Measurements from ENCODE around the gene ADNP. TPM values are rescaled to one million over a fixed set of nuclear protein-coding genes. Genes with fewer than 3 reads are reported as not detected.
A peak's percentile ranks its signal among the peaks of the same experiment; 100 is the strongest.

Gene ADNP
- total RNA-seq, 1 experiment from 2014 or later: 47.8 TPM

DNA sequence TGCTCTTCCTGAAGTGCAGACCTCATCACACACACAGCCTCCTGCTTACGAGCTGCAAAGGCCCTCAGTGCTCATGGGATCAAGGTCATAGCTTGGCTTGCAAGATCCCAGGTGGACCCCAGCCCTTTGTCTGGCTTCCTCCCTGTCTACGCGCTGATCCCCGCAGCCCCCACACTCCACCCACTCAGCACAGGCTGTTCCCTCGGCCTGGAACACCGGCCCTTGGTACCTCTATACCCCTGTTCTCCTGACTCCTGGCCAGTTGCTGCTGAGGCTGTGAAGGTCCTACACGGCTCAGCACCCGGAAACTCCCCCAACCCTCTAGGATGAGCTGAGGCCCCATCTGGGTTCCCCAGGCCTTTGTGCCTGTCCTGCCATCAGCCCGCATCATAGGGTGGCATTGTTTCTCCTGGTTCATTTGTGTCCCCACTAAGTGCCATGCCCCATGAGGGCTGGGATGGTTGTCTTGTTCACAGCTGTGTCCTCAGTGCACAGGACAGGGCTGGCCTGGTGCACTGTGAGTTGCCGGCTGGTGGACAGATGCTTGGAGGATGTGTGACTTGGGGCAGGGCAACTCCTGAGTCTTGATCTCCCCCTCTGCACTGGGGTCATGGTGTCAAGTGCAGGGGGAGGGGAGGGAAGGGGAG is 57.0 kb downstream of the ADNP start:
- no peak for DNase-seq (ENCODE audit: low read depth)

DNA sequence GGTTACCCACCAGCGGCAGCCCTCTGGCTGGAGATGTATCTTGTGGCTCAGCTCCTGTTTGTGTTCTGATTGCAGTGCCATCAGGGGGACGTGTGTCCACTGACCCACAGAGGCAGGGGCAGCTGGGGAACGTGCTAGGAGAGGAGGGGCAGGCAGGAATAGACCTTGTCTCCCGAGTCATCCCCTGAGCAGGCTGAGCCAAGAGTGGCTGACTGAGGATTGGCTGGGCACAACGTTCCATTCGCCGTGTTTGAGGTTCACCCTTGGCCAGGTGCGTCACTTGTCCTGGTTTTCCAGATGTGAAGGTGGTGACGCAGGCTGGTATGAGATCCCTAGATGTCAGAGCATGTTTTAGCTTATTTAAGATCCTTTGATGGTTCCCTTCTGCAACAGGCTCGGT is 57.7 kb downstream of the ADNP start:
- no peak for DNase-seq (ENCODE audit: low read depth)

DNA sequence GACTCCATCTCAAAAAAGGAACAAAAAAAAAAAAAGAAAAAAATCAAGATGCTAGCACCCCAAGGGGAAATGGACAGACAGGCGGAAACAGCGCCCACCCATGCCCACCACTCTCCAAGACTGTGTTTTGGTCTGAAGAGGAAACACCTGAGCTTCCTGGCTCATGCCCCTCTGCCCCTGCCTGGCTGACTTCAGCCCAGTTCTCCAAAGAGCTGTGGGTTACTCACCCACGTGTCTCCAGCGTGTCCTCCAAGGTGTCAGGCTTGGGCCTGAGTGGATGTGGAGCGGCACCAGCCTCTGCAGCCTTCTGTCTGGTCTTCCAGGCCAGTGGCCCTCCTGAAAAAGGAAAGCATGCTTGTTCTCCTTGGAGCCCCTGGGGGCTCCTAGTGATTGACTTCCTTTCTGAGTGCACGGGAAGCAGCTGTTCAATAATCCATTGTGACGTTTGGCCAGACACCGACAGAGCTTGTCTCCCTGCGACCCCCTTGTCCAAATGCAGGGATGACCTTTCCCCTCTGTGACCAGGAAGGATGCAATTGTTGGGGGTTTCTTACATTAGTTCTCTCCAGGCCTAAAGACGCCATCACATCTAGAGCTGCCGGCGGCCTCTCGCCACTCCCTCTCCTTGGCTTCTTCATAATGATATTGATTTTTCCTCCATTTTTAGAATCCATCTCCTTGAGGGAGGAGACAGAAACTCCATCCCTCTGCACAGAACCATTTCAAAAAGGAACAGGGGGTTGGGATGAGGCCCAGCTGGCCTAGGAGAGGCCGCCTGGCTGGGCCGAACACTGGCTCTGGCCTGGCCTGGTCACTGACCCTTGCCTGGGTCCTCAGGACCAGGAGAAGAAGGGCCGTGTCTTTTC is 58.4 kb downstream of the ADNP start:
- no peak for DNase-seq (ENCODE audit: low read depth)

DNA sequence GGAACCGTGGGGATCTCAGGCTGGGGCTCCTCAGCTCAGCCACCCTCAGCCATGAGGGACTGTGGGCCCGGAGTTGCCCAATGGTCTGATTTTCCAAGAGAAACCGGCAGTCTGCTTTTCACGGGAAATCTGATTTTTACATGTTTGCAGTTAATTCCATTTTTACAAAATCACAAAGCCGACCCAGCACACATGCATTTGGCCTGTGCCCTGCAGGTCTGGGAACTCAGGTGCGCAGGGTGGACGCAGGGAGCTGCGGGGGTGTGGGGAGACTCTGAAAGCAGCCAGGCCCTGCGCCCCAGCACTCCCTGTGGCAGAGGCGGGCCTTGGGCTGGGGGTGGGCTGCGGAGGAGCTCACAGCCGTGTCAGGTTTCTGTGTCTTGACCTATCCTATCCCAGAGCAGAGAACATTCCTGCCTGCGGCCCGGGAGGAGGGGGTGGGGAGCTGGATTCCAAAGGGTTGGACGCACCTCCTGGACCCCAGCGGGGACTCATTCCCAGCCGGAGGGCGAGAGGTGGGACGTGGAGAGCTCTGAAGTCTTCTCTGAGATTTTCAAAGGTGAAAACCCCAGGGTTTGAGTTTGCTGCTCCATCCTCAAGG is 60.6 kb downstream of the ADNP start:
- DNase-seq (ENCODE audit: low read depth): no peak

DNA sequence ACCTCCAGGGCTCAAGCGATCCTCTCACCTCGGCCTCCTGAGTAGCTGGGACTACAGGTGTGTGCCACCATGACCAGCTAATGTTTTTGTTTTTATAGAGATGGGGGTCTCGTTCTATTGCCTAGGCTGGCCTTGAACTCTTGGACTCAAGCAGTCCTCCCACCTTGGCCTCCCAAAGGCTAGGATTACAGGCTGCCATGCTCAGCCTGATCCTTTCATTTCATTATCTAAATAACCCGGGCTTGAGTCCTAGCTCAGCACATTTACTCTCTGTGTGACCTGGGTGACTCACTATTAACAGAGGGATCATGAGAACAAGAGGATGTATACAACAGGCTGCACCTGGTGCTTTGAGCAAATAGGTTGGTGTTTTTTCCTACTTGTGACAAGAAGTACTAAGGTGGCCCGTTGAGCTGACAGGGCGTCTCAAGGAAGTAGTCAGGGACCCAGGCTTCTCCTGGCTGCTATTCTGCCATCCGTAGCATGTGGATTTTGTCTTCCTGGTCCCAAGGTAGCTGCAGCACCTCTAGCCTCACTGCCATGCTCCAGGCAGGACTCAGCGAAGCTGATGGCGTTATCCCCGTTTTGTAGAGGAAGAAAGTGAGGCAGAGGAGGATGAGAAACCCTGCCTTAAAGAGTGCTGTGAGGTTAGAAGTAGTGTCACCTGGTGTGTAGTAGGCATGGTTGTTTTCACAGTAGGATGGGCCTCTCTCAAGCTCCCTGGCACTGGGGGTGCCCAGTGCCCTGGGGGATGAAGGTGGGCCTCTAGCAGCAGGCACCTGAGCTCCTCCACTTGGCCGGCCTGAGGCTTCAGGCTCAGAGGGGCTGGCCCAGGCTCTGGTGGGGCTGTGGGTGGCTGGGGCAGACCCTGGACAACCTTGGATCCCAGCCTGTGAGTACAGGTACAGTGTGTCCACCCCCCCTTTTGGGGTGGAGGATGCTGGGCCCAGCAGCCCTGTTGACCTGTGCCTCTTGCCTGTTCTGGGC is 62.4 kb downstream of the ADNP start:
- peak; percentile 58 for DNase-seq (ENCODE audit: low read depth)

DNA sequence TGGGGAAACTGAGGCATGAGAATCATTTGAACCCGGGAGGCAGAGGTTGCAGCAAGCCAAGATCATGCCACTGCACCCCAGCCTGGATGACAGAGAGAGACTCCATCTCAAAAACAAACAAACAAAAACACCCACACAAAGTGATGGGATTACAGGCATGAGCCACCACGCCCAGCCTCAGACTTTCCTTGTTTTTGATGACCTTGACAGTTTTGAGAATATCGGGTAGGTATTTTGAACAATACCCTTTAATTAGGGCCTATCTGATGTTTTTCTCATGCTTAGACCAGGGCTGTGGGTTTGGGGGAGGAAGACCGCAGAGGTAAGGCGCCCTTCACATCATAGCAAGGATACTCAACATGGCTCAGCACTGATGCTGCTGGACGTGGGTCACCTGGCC is 63.4 kb downstream of the ADNP start:
- no peak for DNase-seq (ENCODE audit: low read depth)

DNA sequence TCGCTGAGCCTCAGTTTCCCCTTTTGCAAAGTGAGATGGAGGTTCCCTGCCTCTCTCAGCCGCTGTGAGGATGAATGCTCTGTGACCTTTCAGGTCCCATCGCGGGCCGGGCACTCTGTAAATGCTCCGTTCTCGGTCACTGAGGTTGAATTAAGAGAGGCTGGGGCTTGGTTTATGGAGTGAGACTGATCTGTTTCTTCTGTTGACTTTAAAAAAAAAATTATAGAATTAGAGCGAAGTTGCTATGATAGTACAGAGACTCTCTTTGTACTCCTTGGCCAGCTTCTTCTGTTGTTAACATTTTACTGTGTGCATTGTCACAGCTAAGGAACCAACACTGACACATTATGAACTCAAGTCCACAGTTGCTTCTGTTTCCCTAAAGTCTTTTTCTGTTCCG is 64.4 kb downstream of the ADNP start:
- DNase-seq (ENCODE audit: low read depth): no peak

DNA sequence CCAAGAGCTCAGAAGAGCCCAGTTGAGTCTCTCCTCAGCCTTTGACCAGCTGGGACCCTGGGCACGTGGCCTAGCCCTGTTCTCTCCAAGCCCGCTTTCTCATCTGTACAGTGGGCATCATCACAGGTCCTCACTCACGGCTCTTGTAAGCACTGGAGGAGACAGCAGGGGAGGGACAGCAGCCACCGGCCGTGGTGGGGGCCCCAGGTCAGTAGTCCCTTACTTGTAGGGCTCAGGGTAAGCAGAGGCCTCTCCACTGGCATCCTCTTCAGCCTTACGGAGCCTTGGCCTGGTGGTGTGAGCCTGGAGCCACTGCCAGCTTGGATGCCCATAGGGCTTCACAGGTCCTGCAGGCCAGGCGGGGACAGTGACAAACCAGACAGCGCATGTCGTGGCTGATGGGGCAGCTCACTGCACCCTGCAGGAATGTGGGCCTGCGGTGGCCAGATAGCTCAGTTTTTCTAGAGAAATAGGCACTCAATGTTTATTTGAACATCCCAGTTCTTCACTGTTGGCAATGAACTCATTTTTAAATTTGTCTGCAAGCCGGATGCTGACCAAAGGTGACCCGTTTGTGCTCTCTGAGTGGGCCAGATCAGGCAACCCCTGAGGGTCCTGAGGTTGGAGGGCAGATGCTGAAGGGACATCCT is 65.1 kb downstream of the ADNP start:
- no peak for DNase-seq (ENCODE audit: low read depth)

DNA sequence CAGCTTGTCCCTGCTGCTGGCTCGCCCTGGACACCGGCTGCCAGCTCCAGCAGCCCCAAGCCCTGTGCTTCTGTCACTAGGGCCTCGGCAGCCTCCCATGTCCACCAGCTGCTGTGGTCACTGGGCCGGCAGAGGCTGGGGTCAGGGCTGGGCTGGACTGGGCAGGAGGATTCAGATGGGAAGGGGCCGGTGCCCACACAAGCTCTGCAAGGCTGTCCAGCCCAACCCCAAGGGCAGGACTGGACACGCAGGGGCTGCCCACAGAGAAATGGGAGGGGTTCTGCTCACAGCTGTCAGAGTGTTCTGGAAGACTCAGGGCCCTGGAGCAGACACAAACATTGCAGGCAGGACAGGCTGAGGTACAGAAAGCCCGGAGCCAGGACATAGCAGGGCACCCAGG is 65.6 kb downstream of the ADNP start:
- no peak for DNase-seq (ENCODE audit: low read depth)

DNA sequence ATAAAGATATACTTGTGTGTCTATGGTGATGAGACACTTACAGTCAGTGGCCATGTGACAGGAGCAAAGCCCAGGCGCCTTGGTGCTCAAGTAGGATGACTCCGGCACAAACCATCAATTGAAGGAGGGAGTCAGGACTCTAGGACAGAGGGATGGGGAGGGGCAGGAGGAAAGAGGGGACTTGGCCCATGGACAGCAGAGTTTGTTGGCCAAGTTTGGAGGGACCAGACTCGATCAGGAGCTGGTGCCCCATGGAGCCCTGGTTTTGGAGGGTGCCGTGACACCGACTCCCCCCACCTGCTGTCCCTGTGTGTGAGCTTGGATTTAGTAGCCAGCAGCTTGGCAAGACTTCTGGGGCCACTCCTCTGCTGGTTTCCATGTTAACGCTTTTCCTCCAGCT is 66.1 kb downstream of the ADNP start:
- no peak for DNase-seq (ENCODE audit: low read depth)

DNA sequence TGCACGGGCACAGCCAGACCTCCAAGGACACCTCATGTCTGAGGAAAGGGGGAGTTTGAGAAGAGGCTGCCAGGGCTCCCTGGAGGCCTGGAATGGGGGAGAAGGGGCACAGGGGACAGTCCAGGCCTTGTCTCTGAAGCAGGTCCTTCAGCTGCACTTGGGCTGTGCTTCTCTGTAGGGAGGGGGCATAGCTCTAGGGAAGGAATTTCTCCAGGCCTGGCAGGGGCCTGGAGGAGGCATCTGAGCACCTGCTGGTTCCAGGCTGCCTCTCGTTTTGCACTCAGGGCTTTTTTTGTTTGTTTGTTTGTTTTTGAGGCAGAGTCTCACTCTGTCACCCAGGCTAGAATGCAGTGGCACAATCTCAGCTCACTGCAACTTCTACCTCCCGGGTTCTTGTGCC is 68.7 kb downstream of the ADNP start:
- no peak for DNase-seq (ENCODE audit: low read depth)

DNA sequence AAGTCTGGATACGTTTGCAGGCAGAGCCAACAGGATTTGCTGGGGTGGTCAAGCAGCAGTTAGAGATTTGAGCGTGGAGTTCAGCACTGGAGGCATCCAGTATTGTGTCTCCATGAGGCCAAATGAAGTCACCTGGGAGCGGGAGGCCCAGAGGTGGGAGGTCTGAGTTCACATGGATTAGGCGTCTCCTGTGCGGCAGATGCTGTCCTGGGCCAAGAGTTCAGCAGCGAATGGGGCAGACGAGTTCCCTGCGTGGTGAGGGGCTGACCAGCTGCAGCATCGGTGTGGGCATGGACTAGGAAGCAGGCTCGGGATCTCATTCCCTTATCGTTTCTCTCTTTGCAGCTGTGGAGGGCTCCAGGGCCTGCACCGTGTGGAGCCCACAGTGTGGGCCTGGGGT is 70.2 kb downstream of the ADNP start:
- no peak for DNase-seq (ENCODE audit: low read depth)

DNA sequence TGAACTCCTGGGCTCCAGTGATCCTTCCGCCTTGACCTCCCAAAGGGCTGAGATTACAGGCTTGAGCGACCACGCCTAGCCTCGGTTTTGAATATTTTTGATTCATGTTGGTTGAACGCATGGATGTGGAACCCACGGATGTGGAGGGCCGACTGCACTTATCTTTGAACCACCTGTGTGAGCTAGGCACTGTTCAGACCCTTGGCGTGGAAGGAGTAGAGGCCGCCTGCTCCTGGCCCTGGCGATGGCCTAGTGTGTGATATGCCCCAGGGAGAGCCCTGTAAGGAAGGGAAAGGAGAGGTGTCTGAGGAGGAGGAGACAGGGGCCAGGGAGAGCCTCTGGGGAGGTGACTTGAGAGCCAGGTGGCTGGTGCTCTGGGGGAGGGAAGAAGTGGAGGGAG is 72.1 kb downstream of the ADNP start:
- no peak for DNase-seq (ENCODE audit: low read depth)

DNA sequence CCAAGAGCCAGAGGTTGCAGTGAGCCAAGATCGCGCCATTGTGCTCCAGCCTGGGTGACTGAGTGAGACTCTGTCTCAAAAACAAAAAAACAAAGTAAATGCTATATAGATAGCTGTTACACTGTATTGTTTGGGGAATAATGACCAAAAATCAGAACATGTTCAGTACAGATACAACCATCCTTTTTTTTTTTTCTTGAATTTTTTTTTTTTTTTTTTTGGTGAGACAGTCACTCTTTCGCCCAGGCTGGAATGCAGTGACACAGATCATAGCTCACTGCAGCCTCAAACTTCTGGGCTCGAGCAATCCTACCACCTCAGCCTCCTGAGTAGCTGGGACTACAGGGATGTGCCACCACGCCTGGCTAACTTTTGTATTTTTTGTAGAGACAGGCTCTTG is 72.7 kb downstream of the ADNP start:
- no peak for DNase-seq (ENCODE audit: low read depth)

DNA sequence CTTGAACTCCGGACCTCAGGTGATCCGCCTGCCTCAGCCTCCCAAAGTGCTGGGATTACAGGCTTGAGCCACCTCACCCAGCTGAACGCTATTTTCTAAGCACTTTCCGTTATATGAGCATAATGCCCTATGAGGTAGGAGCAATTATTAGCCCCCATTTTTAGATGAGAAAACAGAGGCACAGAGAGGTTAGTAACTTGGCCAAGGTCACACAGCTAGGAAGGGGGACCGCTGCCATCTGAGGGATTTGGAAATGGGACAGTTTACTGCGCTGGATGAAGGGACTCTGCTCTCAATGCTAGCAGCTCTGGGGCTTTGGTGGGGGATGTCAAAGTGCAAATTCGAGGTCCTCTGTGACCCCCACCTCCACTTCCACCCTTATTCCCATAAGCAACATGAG is 73.9 kb downstream of the ADNP start:
- no peak for DNase-seq (ENCODE audit: low read depth)

DNA sequence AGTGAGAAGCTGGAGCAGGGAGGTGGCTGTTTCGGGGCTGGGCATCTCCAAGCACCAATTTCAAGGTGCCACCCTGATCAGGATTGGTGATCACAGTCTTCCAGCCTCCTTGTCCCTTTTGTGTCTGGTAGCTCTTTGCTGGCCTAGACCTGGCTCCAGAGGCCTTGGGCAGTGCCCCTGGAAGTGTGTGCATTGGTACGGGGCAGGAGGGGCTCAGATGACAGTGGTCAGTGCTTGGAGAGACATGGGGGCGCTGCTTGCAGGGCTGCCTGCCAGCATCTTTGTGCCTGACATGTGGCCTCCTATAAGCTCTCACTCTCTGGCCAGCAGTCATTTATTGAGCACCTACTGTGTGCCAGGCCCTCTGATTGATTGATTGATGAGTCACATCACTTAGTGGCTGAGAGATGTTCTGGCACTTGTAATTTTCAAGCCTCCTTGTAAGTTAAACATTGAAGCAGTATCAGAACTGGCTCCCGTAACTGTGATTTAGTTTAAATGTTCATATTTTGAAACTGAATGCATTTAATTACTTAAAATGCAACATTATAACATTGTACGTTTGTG is 74.7 kb downstream of the ADNP start:
- no peak for DNase-seq (ENCODE audit: low read depth)

DNA sequence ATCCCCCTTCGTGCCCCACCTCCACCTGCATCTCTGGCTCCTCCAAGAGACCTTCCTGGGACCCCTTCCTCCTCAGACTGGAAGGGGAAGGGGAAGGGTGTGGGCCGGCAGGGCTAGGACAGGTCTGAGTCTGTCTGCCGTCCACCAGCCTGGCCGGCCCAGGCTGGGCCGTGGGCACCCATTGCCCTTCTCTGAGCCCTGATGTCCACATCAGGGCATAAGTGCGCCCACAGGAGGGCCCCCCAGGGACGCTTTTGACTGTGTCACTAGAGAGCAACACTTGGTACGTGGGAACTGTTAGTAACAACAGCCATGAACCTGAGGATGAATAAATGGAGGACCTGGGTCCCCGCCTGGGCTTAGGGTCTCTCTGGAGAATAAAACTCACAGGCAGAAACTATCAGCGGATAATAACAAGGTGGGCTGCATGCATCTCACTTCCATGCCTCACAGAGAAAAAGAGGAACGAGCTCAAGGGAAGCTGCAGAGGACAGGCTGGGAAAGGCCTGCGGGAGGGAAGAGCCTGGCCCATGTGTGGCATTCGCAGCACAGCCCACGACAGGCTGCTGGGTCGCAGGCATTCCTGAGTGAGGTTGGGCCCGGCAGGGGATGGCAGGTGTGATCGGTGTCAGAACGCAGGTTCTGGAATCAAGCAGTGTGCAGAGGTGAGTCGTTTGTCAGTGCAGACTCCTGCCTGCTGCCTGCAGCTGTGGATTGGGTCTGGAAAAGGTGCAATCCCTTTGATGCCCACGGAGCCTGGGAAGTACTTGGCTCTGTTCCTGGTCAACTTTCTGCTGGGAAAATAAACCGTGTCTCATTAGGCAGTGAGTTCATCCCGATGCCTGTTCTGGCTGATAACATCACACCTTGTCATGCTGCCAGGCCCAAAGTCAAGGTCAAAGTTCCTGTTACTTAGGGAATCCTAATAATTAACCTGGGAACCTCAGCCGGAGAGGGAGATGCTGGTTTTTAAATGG is 75.5 kb downstream of the ADNP start:
- DNase-seq (ENCODE audit: low read depth): peak; percentile 74

DNA sequence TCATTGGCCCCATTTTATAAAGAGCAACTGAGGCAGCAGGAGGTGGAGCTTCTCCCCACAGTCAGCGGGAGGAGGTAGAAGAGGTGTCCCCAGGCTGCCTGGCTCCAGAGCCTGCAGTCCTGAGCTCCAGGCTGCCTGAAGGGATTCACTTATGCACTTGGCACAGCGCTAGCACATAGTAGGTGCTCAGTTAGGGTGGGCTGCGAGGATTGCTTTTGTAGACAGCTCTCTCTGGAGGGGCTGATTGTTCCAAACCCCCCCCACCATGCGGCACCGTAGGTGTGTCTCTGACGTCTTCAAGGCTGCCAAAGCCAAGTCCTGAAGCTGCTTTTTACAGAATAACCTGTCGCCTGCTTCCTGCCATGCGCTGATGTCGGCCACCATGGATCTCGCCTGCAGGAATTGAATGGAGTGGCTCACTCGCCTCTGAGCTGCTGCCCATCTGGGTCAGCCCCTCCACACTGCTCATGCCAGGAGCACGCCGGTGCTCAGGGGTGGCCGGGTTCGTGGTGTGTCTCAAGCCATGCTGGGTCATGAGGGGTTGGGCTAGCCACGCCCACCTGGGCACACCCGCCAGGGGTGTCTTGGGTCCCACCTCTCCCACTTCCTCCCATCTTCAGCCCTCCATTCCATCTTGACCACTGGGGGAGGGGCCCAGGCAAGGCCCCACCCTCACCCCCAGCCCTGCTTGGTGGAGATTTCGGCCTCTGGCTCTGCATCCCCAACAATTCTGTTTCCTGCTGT is 76.6 kb downstream of the ADNP start:
- DNase-seq (ENCODE audit: low read depth): no peak

DNA sequence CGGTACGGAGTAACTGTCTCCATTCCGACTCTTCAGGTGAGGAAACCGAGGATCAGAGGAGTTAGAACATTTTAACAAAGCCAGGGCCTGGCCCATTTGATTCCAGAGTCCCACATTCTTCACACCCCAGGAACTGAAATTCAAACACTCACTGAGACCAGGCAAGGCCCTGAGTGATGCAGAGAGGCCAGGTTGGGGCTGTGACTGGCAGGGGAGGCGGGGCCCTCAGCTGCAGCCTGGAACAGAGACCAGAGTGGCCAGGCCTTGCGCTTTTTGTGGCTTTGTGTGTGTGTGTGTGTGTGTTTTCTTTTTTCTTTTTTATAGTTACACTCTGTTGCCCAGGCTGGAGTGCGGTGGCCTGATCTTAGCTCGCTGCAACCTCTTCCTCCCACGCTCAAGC is 79.2 kb downstream of the ADNP start:
- DNase-seq (ENCODE audit: low read depth): no peak

All from M059J (cell line).